Measurements from ENCODE around the gene ADCK2.
"Not testable (repeated sequence)": the region's sequence is repeated elsewhere in the genome, so short reads cannot be mapped to it uniquely, and the experiment has no call there.

DNA sequence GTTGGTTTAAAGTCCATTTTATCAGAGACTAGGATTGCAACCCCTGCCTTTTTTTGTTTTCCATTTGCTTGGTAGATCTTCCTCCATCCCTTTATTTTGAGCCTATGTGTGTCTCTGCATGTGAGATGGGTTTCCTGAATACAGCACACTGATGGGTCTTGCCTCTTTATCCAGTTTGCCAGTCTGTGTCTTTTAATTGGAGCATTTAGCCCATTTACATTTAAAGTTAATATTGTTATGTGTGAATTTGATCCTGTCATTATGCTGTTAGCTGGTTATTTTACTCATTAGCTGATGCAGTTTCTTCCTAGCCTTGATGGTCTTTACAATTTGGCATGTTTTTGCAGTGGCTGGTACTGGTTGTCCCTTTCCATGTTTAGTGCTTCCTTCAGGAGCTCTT is 39.6 kb downstream of the ADCK2 start:
- TF ChIP-seq, protein P1, sequence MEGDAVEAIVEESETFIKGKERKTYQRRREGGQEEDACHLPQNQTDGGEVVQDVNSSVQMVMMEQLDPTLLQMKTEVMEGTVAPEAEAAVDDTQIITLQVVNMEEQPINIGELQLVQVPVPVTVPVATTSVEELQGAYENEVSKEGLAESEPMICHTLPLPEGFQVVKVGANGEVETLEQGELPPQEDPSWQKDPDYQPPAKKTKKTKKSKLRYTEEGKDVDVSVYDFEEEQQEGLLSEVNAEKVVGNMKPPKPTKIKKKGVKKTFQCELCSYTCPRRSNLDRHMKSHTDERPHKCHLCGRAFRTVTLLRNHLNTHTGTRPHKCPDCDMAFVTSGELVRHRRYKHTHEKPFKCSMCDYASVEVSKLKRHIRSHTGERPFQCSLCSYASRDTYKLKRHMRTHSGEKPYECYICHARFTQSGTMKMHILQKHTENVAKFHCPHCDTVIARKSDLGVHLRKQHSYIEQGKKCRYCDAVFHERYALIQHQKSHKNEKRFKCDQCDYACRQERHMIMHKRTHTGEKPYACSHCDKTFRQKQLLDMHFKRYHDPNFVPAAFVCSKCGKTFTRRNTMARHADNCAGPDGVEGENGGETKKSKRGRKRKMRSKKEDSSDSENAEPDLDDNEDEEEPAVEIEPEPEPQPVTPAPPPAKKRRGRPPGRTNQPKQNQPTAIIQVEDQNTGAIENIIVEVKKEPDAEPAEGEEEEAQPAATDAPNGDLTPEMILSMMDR (IDR thresholded peaks at IDR 0.05): not testable (repeated sequence)
- TF ChIP-seq POLR2A (IDR thresholded peaks at IDR 0.05): not testable (repeated sequence)
